Neuron (in vitro differentiated cells): ENCODE data around the gene DMGDH.

ENCODE experiments used
- H2AFZ ChIP-seq: one replicate; pipeline ENCODE4 v1.6.1; 2013; ENCODE audit warnings: low read depth, mild to moderate bottlenecking, inconsistent platforms, low read length, moderate library complexity
- H3K27me3 ChIP-seq: one replicate; pipeline ENCODE4 v1.6.1; 2013; ENCODE audit warnings: low read length; ENCODE audit not compliant: insufficient read depth
- H3K36me3 ChIP-seq: one replicate; pipeline ENCODE4 v1.6.1; 2013; ENCODE audit warnings: low read length; ENCODE audit not compliant: insufficient read depth
- H3K4me1 ChIP-seq: one replicate; pipeline ENCODE4 v1.6.1; 2013; ENCODE audit warnings: low read length; ENCODE audit not compliant: insufficient read depth
- H3K4me3 ChIP-seq: 2 replicates; pipeline ENCODE4 v1.5.1; 2013; ENCODE audit warnings: mild to moderate bottlenecking, low read length, moderate library complexity
- H3K9me3 ChIP-seq: one replicate; pipeline ENCODE4 v1.6.1; 2013; ENCODE audit warnings: low read length

Gene DMGDH

DNA sequence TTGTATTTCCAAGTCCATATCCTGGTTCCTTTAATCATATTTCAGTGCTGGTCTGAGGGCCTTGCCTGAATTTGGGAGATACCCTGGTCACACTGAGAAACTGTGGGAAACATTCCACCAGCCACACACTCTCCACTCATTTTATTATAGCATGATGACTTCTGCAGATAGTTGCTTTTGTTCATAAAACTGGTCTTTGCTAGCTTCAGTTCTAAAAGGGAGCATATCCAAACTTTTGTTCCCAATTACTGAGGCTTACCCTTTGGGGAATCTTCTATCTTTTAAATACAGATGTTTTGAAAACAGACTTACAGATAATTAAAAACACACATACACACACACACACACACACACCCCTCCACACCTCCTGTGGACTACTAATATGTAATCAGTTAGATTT is 21.0 kb downstream of the DMGDH start:
- no peak overlapping the region for H2AFZ ChIP-seq
- no peaks in the 10 kb centered on the region for H3K4me1 ChIP-seq
- H3K27me3 ChIP-seq, result no peaks in the 10 kb centered on the region
- no peaks in the 10 kb centered on the region for H3K36me3 ChIP-seq
- no peaks in the 10 kb centered on the region for H3K9me3 ChIP-seq
- H3K4me3 ChIP-seq, result no peak overlapping the region

DNA sequence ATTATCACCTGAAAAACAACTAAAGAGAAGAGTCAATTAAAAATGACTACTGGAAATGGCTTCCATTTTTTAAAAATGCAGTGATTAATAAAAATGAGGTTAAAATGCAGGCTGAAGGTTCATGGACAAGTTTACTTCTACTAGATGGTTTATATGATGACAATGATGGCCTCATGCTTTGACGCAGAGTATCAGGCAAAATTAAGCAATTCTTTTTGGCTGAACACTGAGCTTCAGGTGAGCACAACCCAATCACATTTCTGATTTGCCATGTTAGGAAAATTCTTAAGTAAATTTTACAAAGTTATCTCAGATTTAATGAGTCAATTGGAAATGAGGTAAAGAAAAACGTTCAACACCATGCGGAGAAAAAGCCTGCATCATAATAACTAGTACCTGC is 22.3 kb downstream of the DMGDH start:
- no peak overlapping the region for H2AFZ ChIP-seq
- no peaks in the 10 kb centered on the region for H3K36me3 ChIP-seq
- H3K4me3 ChIP-seq, result no peak overlapping the region
- H3K27me3 ChIP-seq, result no peaks in the 10 kb centered on the region
- H3K4me1 ChIP-seq, result no peaks in the 10 kb centered on the region
- no peaks in the 10 kb centered on the region for H3K9me3 ChIP-seq

DNA sequence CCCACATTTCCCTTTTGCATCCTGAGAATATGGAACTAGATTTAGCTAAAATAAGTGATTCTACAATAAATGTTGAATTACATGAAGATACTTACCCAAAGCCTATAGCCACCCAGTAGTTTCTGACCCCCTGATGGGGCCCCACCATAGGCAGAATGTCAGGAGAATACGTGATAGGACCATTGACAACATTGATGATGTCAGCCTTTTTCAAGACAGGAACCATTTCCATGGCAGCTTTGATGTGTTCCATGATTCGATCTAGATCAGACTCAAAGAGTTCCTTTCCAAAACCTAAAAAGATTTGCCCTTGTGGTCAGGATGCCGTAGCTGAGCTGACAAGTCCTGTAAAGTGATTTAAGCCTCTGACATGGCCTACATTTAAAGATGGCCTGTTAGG is 27.3 kb downstream of the DMGDH start:
- Histone ChIP-seq H3K27me3 (no peaks in the 10 kb centered on the region), H2AFZ (no peak overlapping the region), H3K4me1 (no peaks in the 10 kb centered on the region), H3K36me3 (no peaks in the 10 kb centered on the region), H3K9me3 (no peaks in the 10 kb centered on the region), H3K4me3 (no peak overlapping the region)

DNA sequence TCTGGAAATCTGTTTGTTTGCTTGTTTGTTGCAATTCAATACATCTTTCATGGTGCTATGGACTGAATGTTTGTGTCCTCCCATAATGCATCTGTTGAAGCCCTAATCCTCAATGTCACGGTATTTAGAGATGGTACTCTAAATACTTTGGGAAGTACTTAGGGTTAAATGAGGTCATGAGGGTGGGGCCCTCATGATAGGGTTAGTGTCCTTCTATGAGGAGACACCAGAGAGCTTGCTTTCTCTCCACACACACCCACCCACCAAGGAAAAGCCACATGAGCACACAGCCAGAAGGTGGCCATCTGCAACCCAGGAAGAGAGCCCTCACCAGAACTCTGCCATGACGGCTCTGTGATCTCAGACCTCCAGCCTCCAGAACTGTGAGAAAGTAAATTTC is 32.7 kb downstream of the DMGDH start:
- Histone ChIP-seq H3K9me3 (no peaks in the 10 kb centered on the region), H3K4me1 (no peaks in the 10 kb centered on the region), H3K27me3 (no peaks in the 10 kb centered on the region), H3K36me3 (no peaks in the 10 kb centered on the region), H2AFZ (no peak overlapping the region), H3K4me3 (no peak overlapping the region)

DNA sequence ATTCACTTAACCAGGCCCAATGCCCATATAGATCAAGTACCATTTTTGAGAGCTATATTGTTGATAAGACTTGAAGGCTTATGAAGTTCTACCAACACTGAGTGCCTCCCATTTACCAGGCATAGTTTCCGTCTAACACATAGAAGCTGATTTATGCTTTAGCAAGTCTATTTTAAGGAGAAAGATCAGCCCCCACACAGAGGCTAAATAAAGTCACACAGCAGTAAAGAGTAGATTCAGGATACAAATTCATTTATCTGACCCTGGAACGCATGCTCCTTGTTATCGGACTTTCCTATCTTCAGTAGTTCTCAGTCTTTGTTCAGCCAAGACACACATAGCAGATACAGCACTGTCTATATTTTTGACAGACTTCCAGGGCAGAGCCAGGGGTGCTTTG is 34.2 kb downstream of the DMGDH start:
- Histone ChIP-seq H3K9me3 (no peaks in the 10 kb centered on the region), H3K27me3 (no peaks in the 10 kb centered on the region), H3K4me3 (no peak overlapping the region), H3K4me1 (no peaks in the 10 kb centered on the region), H2AFZ (no peak overlapping the region), H3K36me3 (no peaks in the 10 kb centered on the region)

DNA sequence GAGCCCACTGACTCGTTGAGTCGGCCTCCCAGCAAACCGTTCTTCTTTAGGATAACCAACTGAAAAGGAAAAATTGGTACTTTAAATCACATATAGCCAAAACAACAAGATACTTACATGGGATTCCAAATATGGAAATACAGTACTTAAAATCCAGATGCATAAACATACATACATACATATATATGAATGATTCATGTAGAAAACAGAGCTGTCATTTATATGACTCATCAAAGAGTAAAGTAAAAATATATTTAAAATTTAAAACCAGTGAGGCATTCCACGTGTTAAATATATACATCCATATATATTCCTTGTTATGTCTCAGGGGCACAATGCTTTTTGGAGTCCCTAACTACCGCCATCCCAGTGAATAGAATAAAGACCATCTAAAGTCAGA is 36.7 kb downstream of the DMGDH start:
- Histone ChIP-seq H3K4me3 (no peak overlapping the region), H3K4me1 (no peaks in the 10 kb centered on the region), H3K36me3 (no peaks in the 10 kb centered on the region), H3K27me3 (no peaks in the 10 kb centered on the region), H2AFZ (no peak overlapping the region), H3K9me3 (no peaks in the 10 kb centered on the region)

DNA sequence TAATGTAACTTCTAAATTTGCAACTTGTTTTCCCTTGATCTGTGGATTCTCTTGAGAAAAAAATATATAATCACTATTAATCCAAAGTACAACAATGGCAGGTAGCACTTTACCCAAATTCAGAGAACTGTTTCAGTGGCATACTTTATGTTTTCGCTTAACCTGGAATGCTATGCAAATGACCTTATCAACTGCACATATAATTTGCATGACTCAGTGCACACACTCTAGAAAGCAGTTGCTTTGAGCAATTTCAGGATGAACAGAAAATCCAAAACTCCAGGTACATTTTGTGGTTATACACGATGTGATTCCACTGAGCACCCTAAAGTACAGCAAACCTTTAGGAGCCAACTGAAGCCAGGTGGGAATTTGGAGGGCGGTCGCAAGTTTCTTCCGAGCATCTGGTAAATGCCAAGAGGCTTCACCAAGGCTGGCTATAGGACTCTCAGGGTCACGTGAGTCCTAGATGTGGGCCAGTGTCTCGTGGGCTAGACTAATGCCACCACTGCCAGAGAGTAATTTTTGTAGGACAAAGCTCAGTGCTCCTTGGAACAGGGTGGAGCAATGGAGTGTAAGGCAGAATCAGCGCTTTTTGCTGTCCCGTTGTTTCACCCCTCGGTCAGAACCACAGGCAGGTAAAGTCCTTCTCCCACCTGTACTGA is 37.3 kb downstream of the DMGDH start:
- Histone ChIP-seq H2AFZ (no peak overlapping the region), H3K4me3 (no peak overlapping the region), H3K9me3 (no peaks in the 10 kb centered on the region), H3K36me3 (no peaks in the 10 kb centered on the region), H3K4me1 (no peaks in the 10 kb centered on the region), H3K27me3 (no peaks in the 10 kb centered on the region)

DNA sequence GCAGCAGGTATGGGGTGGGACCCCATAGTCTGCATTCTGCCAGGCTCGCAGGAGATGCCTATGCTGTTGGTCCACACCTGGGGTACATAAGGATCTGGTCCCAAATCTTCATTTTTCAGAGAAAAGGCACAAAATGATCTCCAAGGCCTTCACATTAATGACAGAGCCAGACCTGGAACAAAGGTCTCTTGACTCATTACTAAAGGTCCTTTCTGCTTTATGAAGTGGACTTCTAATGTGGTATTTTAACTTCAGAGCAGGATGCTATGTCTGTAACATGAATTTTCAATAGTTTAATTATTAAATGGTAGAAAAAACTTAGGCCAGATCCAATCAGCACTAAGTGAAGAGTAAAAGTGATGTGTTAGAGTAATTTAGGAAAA is 38.0 kb downstream of the DMGDH start:
- H3K4me1 ChIP-seq, result no peaks in the 10 kb centered on the region
- no peak overlapping the region for H3K4me3 ChIP-seq
- no peak overlapping the region for H2AFZ ChIP-seq
- no peaks in the 10 kb centered on the region for H3K36me3 ChIP-seq
- H3K9me3 ChIP-seq, result no peaks in the 10 kb centered on the region
- no peaks in the 10 kb centered on the region for H3K27me3 ChIP-seq

DNA sequence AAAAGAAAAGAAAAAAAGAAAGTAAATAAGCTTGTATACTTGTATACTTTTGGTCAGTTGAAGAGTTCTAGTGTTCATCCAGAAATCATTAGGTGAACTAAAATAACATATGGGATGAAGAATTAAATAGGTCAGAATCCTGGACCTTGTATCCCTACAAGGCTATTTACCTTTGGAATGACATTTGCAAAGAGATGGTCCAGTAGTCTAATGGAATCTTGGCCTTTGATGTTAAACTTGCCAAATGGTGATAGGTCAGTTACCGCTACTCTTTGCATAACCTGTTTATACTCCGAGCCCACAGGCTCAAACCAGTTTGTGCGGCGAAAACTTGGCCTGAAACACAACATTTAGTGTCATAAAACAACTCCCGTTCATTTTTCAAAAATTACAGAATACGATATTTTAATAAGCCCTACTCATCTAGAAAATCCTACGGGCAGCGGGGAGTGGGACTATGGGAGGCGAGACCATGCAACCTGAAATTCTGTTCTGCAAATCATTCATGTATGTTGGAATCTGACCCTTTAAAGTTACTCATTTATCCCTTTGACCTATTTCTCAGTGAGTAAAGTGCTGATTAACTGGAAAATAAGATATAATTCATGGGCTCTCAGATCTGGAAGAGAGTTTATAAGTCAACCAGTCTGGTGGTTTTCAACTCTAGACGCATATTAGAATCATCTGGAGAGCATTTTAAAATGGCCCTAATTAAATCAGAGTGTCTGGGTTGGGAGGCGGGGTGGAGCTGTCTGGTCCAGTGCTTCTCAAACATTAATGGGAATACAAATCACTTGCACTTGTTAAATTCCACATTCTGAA is 38.6 kb downstream of the DMGDH start:
- no peaks in the 10 kb centered on the region for H3K9me3 ChIP-seq
- no peaks in the 10 kb centered on the region for H3K4me1 ChIP-seq
- H2AFZ ChIP-seq, result no peak overlapping the region
- no peaks in the 10 kb centered on the region for H3K36me3 ChIP-seq
- H3K27me3 ChIP-seq, result no peaks in the 10 kb centered on the region
- H3K4me3 ChIP-seq, result no peak overlapping the region

DNA sequence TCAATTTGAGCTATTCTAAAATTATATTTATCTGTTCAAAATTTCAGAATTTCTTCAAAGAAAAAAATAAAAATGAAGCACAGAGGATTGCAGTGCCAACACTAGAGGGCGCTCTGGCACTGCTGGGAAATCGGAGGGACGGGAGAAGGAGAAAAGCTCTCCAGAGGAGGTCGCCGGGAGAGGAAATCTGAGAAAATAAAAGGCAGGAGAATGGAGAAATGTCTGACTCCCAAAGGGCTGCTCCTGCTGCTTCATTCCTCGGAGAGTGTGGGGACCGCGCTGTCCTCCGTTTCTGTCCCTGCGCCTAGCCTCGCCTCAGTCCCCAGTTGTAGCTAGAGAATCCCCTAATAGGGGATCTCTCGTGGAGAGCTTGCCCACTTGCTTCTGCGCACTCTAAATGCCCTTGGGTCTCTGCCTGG is 44.4 kb downstream of the DMGDH start:
- Histone ChIP-seq H2AFZ (peak overlapping the region; percentile 71), H3K9me3 (no peaks in the 10 kb centered on the region)

DNA sequence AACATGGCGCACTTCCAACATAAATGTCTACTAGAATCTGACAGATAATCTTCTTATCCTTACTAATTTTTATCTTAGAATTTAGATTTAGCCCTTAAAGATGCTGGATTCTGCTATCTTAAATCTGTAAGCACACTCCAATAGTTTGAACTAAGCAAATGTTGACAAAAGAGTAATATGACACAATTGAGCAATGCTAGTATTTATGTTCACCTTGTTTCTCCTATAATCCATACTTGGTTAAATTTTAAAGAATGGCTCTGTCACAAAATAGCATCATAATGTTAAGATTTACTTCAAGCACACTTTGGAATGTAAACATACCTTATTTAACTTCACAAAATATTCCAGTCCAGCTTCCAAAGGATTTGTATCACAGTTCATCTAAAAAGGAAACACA is 45.5 kb downstream of the DMGDH start:
- Histone ChIP-seq H3K36me3 (no peaks in the 10 kb centered on the region), H3K9me3 (no peaks in the 10 kb centered on the region), H3K4me3 (no peak overlapping the region), H3K4me1 (peaks cover 2% of the 10 kb centered on the region), H2AFZ (no peak overlapping the region), H3K27me3 (no peaks in the 10 kb centered on the region)

More for the DNA sequence above, 44.4 kb downstream of the DMGDH start:
- Histone ChIP-seq H3K36me3 (no peaks in the 10 kb centered on the region), H3K4me3 (peak overlapping the region; percentile 25), H3K27me3 (no peaks in the 10 kb centered on the region), H3K4me1 (peaks cover 2% of the 10 kb centered on the region)

DNA sequence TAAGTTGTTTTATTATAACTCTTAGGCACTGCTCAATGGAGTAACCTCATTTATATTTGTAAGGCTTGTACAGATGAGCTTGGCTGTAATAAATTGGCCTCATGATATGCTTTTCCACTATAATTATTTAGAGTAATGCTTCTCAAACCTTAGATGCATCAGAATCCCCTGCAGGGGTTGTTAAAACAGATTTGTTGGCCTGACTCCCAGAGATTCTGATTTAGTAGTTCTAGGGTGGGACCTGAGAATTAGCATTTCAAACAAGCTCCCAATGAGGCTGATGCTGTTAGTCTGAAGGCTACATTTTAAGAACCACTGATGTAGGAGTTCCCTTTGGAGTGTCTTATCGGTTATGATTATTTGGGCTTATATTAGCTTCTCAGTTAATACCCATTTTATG is 46.1 kb downstream of the DMGDH start:
- no peak overlapping the region for H3K4me3 ChIP-seq
- no peaks in the 10 kb centered on the region for H3K27me3 ChIP-seq
- H3K36me3 ChIP-seq, result no peaks in the 10 kb centered on the region
- H3K4me1 ChIP-seq, result peaks cover 2% of the 10 kb centered on the region
- H2AFZ ChIP-seq, result no peak overlapping the region
- H3K9me3 ChIP-seq, result no peaks in the 10 kb centered on the region

DNA sequence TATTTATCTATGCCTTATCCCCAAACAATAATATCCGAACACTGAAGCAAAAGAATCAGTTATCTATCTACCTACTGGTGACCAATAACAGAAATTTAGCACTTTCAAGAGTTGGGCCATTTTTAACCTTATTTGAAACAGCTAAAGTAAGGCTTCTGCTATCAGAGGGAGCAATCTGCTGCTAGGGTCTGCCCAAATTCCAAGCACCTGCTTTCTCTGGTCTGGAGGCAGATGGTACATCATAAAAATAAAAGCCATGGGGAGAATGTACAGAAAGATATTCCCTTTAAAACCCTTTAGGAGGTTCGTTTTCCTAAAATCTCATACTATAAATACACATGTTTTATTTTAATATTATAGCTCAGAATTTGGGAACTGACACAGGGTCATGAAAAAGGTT is 46.7 kb downstream of the DMGDH start:
- no peaks in the 10 kb centered on the region for H3K9me3 ChIP-seq
- H3K27me3 ChIP-seq, result no peaks in the 10 kb centered on the region

More for the DNA sequence above, 46.7 kb downstream of the DMGDH start:
- Histone ChIP-seq H3K36me3 (no peaks in the 10 kb centered on the region), H2AFZ (no peak overlapping the region), H3K4me1 (peaks cover 2% of the 10 kb centered on the region), H3K4me3 (no peak overlapping the region)
